ENCODE results near the gene INPP4A. TPM values are rescaled to one million over a fixed set of nuclear protein-coding genes. Genes with fewer than 3 reads are reported as not detected.

The INPP4A gene
- total RNA-seq, 1 donor from 2014 or later: 40.7 TPM

- no peak overlapping the region for H3K4me3 Mint-ChIP-seq
- no peaks in the 10 kb centered on the region for H3K9me3 Mint-ChIP-seq
- no peak for DNase-seq (ENCODE audit: low spot score in 2 of 2, unreplicated experiment in 2 of 2)
- H3K36me3 Mint-ChIP-seq: peaks cover 14% of the 10 kb centered on the region
- no peaks in the 10 kb centered on the region for H3K27me3 Mint-ChIP-seq (ENCODE audit: low read depth)
- H3K27ac Mint-ChIP-seq: no peak overlapping the region
- TF ChIP-seq, protein P1, sequence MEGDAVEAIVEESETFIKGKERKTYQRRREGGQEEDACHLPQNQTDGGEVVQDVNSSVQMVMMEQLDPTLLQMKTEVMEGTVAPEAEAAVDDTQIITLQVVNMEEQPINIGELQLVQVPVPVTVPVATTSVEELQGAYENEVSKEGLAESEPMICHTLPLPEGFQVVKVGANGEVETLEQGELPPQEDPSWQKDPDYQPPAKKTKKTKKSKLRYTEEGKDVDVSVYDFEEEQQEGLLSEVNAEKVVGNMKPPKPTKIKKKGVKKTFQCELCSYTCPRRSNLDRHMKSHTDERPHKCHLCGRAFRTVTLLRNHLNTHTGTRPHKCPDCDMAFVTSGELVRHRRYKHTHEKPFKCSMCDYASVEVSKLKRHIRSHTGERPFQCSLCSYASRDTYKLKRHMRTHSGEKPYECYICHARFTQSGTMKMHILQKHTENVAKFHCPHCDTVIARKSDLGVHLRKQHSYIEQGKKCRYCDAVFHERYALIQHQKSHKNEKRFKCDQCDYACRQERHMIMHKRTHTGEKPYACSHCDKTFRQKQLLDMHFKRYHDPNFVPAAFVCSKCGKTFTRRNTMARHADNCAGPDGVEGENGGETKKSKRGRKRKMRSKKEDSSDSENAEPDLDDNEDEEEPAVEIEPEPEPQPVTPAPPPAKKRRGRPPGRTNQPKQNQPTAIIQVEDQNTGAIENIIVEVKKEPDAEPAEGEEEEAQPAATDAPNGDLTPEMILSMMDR (IDR thresholded peaks at IDR 0.05; ENCODE audit: unreplicated experiment): no peak
- no peaks in the 10 kb centered on the region for H3K4me1 Mint-ChIP-seq
These were observed 128.8 kb downstream of the INPP4A start for GRCh38 chr2:98573426-98573825.

DNA sequence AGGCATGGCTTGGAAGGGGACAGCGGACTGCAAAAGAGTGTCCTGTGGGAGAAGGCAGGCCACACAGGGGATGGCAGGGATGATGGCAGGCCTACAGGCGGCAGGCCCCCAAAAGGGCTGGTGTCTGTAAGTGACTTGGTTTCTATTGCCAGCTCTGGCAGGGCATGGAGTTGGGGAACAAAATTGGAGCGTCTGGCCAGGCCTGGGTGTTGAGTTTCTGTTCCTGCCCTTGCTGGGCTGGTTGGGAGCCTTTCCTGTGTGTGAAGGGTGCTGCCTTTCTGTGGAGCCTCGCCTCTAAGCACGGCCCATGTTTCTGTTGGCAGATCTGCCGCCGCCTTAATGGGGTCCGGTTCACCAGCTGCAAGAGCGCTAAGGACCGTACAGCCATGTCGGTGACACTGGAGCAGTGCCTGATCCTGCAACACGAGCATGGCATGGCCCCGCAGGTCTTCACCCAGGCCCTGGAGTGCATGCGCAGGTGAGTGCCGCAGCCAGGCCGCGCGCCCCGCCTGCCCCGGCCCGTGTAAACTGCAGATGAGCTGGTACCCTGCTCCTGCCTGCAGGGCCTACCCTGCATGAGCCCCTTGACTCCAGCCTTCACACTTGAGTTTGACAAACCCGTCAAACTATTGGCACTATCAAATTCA lies 132.1 kb downstream of the INPP4A start:
- Mint-ChIP-seq H3K9me3 (no peaks in the 10 kb centered on the region), H3K36me3 (peaks cover 9% of the 10 kb centered on the region), H3K4me3 (no peak overlapping the region), H3K27ac (no peak overlapping the region), H3K4me1 (no peaks in the 10 kb centered on the region), H3K27me3 (ENCODE audit: low read depth) (no peaks in the 10 kb centered on the region)
- no peak for DNase-seq (ENCODE audit: low spot score in 2 of 2, unreplicated experiment in 2 of 2)
- TF ChIP-seq, protein P1 (IDR thresholded peaks at IDR 0.05; ENCODE audit: unreplicated experiment): no peak

- Mint-ChIP-seq H3K36me3 (peaks cover 9% of the 10 kb centered on the region), H3K9me3 (no peaks in the 10 kb centered on the region), H3K4me1 (no peaks in the 10 kb centered on the region), H3K27me3 (ENCODE audit: low read depth) (no peaks in the 10 kb centered on the region), H3K4me3 (no peak overlapping the region), H3K27ac (no peak overlapping the region)
- no peak for DNase-seq (ENCODE audit: low spot score in 2 of 2, unreplicated experiment in 2 of 2)
- TF ChIP-seq, protein P1 (IDR thresholded peaks at IDR 0.05; ENCODE audit: unreplicated experiment): no peak
These were observed 132.7 kb downstream of the INPP4A start for GRCh38 chr2:98577313-98577712.

DNA sequence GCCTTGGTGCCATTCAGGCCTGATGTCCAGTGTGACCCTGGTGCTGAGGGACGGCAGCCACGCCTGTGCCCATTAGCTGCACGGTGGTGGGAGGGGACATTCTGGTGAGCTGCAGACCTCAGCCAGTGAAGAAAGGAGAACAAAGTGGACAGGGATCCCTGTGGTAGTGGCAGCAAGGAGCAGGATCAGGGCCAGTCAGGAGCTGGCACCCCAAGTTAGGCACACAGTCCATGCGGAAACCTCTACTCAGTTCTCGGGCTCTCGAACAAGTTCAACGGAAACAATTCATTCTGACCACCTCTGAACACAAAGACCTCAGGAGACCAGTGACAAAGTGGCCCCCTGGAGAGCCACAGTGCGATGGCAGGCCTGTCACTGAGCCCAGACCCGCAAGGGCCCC lies 133.6 kb downstream of the INPP4A start:
- H3K27ac Mint-ChIP-seq: no peak overlapping the region
- DNase-seq (ENCODE audit: low spot score in 2 of 2, unreplicated experiment in 2 of 2): no peak
- H3K9me3 Mint-ChIP-seq: no peaks in the 10 kb centered on the region
- no peaks in the 10 kb centered on the region for H3K27me3 Mint-ChIP-seq (ENCODE audit: low read depth)
- no peaks in the 10 kb centered on the region for H3K4me1 Mint-ChIP-seq
- peaks cover 9% of the 10 kb centered on the region for H3K36me3 Mint-ChIP-seq
- H3K4me3 Mint-ChIP-seq: no peak overlapping the region
- TF ChIP-seq, protein P1 (IDR thresholded peaks at IDR 0.05; ENCODE audit: unreplicated experiment): no peak

DNA sequence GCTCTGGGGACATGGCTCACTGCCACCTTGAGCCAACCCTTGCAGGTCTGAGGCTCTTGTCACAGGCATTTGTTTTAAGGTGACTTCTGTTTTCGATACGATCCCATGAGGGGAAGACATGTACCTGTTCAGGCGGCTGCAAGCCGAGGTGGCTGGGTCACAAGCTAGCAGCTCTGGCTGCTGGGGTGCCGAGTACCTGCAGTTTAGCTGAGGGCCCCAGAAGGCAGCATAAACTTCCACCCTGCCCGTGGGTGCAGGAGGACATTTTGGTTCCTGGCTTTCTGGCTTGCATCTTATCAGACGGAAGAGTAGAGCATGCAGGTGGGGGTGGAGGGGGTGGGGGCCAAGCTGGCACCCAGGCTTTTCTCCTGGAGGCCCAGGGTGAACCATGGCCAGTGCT lies 135.3 kb downstream of the INPP4A start:
- H3K36me3 Mint-ChIP-seq: peaks cover 4% of the 10 kb centered on the region
- H3K9me3 Mint-ChIP-seq: no peaks in the 10 kb centered on the region
- DNase-seq (ENCODE audit: low spot score in 2 of 2, unreplicated experiment in 2 of 2): no peak
- H3K4me1 Mint-ChIP-seq: no peaks in the 10 kb centered on the region
- H3K27ac Mint-ChIP-seq: no peak overlapping the region
- no peaks in the 10 kb centered on the region for H3K27me3 Mint-ChIP-seq (ENCODE audit: low read depth)
- H3K4me3 Mint-ChIP-seq: no peak overlapping the region
- TF ChIP-seq, protein P1 (IDR thresholded peaks at IDR 0.05; ENCODE audit: unreplicated experiment): no peak
